HG03457 (cell line): ENCODE results near the gene TRMT5.
A peak's percentile ranks its signal among the peaks of the same experiment; 100 is the strongest.

Experiments used
- ATAC-seq: cut with Tn5 transposase; IDR thresholded peaks from one replicate; pipeline ENCODE4 v1.9.1; 2021; ENCODE audit warnings: moderate number of reproducible peaks; ENCODE audit not compliant: unreplicated experiment

The TRMT5 gene

GRCh38 chr14:60980811-60981632 is at the start of gene TRMT5, which contains the start of gene SLC38A6:
Gene TRMT5 (minus strand): TSS chr14:60981079. CDS start chr14:60980973, 106 bp downstream.
Gene SLC38A6 (plus strand): TSS chr14:60981245. CDS start chr14:60981278, 33 bp downstream.
- ATAC-seq, result peak; percentile 85

GRCh38 chr14:61026526-61026925 is 45.6 kb upstream of the TRMT5 start:
- no peak for ATAC-seq

GRCh38 chr14:61025251-61026223 is 44.7 kb upstream of the TRMT5 start:
- no peak for ATAC-seq

- ATAC-seq, result no peak
Observed at GRCh38 chr14:61019537-61019936, 38.7 kb upstream of the TRMT5 start.

- no peak for ATAC-seq
Observed at GRCh38 chr14:61003571-61003970, 22.7 kb upstream of the TRMT5 start.

- no peak for ATAC-seq
Observed at GRCh38 chr14:60999536-60999935, 18.7 kb upstream of the TRMT5 start.

- ATAC-seq, result no peak
Observed at GRCh38 chr14:60998617-60999016, 17.7 kb upstream of the TRMT5 start.

GRCh38 chr14:60989599-60989998 is 8.7 kb upstream of the TRMT5 start:
- ATAC-seq, result no peak

GRCh38 chr14:60986500-60986899 is 5.6 kb upstream of the TRMT5 start:
- no peak for ATAC-seq

- ATAC-seq, result no peak
Observed at GRCh38 chr14:60984196-60984595, 3.3 kb upstream of the TRMT5 start.

GRCh38 chr14:60981633-60982455 is 965 bp upstream of the TRMT5 start:
- ATAC-seq, result no peak

- no peak for ATAC-seq
Observed at GRCh38 chr14:60977847-60978246, 3.0 kb downstream of the TRMT5 start.

- ATAC-seq, result no peak
Observed at GRCh38 chr14:60975551-60975950, 5.3 kb downstream of the TRMT5 start.

GRCh38 chr14:60974090-60974651 is 6.7 kb downstream of the TRMT5 start:
- ATAC-seq, result no peak

GRCh38 chr14:60973070-60973469 is 7.8 kb downstream of the TRMT5 start:
- no peak for ATAC-seq

- no peak for ATAC-seq
Observed at GRCh38 chr14:60972295-60972694, 8.6 kb downstream of the TRMT5 start.

- no peak for ATAC-seq
Observed at GRCh38 chr14:60971271-60971670, 9.6 kb downstream of the TRMT5 start.

- ATAC-seq, result no peak
Observed at GRCh38 chr14:60970146-60970545, 10.7 kb downstream of the TRMT5 start.

GRCh38 chr14:60968671-60969070 is 12.2 kb downstream of the TRMT5 start:
- no peak for ATAC-seq

GRCh38 chr14:60968099-60968498 is 12.8 kb downstream of the TRMT5 start:
- no peak for ATAC-seq
